Esophagus squamous epithelium (tissue), 5 donors: Measurements from ENCODE around the gene MLLT3. TPM values are rescaled to one million over a fixed set of nuclear protein-coding genes. Genes with fewer than 3 reads are reported as not detected.

Experiments used
- DNase-seq: peaks from one replicate; lab custom pipeline; 2025; lab: John Stamatoyannopoulos, UW
- H3K27ac ChIP-seq, 4 donors: fragments of 200-600 bp; sonication (generic); one replicate each; pipeline ENCODE4 v1.5.1; 2016 to 2019; ENCODE audit warnings: mild to moderate bottlenecking in 1 of 4
- H3K27me3 ChIP-seq, 4 donors: fragments of 200-600 bp; sonication (generic); 1 replicate in 3 of 4; 2 replicates in 1 of 4; pipeline versions ENCODE4 v1.5.1 to v1.6.0; 2017 to 2021; ENCODE audit warnings: antibody characterized with exemption in 1 of 4
- H3K36me3 ChIP-seq, 3 donors: fragments of 200-600 bp; sonication (generic); one replicate each; pipeline ENCODE4 v1.5.1; 2016 to 2019
- H3K4me1 ChIP-seq, 3 donors: fragments of 200-600 bp; sonication (generic); one replicate each; pipeline ENCODE4 v1.5.1; 2017 to 2019
- H3K4me3 ChIP-seq, 4 donors: fragments of 200-600 bp; sonication (generic); 1 replicate in 3 of 4; 2 replicates in 1 of 4; pipeline ENCODE4 v1.5.1; 2016 to 2019; ENCODE audit warnings: mild to moderate bottlenecking in 2 of 4, moderate library complexity in 1 of 4
- H3K9me3 ChIP-seq, 3 donors: fragments of 200-600 bp; sonication (generic); one replicate each; pipeline ENCODE4 v1.5.1; 2016 to 2019
- POLR2A ChIP-seq, 4 donors: fragments of 450-650 bp; IDR thresholded peaks; one replicate each; pipeline ENCODE4 v1.6.1; 2017; ENCODE audit warnings: antibody characterized with exemption in 4 of 4, mild to moderate bottlenecking in 4 of 4, moderate library complexity in 3 of 4
- WGBS, 2 donors: methylation state at CpG; one replicate each; pipeline ENCODE4 v1.1.5; 2018; 5-methylcytosine and 5-hydroxymethylcytosine counted together
- intact Hi-C: fragments of 100-400 bp; cut with DNase I; formaldehyde crosslinking; loops from one replicate; pipeline ENCODE4 v1.15.0; 2022
- total RNA-seq, 4 donors: library from RNA; depleted of rRNA; stranded (reverse); fragments of >200 nt; gene quantifications; one replicate each; pipeline ENCODE4 v1.1.0, GENCODE V29; 2016
- TF ChIP-seq, protein P1 (sequence below), 6 experiments: fragments of 450-650 bp in 4 of 6; fragments of 200-600 bp in 2 of 6; sonication (generic) in 2 of 6; IDR thresholded peaks; one replicate each; pipeline ENCODE4 v1.5.1; 2016 to 2019; ENCODE audit warnings: antibody characterized with exemption in 6 of 6, mild to moderate bottlenecking in 4 of 6, moderate library complexity in 4 of 6
- donor health status: DM: yes; HTN: yes; CAD: no.

MLLT3 gene
- total RNA-seq, 4 donors from 2014 or later, result 8.2 to 21.5 (median 8.6) TPM

DNA sequence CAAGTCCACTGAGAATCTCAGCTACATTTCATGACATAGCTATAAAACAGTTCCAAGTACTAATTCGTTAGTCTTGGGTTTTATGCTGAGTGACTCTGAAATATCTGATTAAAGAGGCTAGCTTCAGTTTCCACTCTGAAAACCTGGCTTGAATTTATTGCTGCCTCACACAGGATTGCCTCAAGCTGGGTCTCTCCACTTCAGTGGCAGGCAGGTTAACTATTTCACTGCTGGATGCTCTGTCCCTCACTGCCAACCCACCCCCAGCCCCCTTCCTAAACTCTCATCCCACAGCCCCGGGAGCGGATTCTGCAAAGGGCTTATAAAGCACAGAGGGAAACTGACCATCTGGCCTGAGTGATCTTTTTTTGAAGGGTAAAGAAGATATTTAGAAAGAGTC lies 318.3 kb downstream of the MLLT3 start:
- Histone ChIP-seq H3K4me3 (no peak overlapping the region), H3K9me3 (no peaks in the 10 kb centered on the region), H3K27ac (no peak overlapping the region), H3K4me1 (no peaks in the 10 kb centered on the region), H3K36me3 (no peaks in the 10 kb centered on the region), H3K27me3 (peaks cover 0 to 3% (median 0%) of the 10 kb centered on the region in 4 donors)
- intact Hi-C loops, result no loop called here
- TF ChIP-seq, protein P1, sequence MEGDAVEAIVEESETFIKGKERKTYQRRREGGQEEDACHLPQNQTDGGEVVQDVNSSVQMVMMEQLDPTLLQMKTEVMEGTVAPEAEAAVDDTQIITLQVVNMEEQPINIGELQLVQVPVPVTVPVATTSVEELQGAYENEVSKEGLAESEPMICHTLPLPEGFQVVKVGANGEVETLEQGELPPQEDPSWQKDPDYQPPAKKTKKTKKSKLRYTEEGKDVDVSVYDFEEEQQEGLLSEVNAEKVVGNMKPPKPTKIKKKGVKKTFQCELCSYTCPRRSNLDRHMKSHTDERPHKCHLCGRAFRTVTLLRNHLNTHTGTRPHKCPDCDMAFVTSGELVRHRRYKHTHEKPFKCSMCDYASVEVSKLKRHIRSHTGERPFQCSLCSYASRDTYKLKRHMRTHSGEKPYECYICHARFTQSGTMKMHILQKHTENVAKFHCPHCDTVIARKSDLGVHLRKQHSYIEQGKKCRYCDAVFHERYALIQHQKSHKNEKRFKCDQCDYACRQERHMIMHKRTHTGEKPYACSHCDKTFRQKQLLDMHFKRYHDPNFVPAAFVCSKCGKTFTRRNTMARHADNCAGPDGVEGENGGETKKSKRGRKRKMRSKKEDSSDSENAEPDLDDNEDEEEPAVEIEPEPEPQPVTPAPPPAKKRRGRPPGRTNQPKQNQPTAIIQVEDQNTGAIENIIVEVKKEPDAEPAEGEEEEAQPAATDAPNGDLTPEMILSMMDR (IDR thresholded peaks at IDR 0.05), result no peak
- no peak for TF ChIP-seq POLR2A (IDR thresholded peaks at IDR 0.05)
- DNase-seq, result no peak
- 58 to 76% methylated on average over 2 to 3 of the region's 3 CpGs for WGBS, 2 donors

DNA sequence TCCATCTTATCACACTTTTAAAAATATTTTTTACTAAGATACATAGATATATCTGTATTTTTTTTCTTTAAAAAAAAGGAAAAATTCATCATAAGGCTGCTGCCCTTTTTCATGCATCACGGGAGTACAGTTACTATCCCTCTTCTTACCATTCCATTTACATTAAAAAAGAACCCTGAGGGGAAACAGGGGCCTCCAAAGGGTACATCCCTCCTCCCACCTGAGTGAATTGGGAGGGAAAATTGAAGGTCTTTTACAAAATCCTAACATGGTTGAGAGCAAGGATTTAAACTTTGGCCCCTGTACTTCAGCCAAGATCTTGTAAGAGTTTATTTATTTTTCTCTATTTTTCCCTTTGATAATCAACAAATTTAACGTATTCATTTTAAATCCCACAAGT lies 319.2 kb downstream of the MLLT3 start:
- Histone ChIP-seq H3K27ac (no peak overlapping the region), H3K9me3 (no peaks in the 10 kb centered on the region)

DNA sequence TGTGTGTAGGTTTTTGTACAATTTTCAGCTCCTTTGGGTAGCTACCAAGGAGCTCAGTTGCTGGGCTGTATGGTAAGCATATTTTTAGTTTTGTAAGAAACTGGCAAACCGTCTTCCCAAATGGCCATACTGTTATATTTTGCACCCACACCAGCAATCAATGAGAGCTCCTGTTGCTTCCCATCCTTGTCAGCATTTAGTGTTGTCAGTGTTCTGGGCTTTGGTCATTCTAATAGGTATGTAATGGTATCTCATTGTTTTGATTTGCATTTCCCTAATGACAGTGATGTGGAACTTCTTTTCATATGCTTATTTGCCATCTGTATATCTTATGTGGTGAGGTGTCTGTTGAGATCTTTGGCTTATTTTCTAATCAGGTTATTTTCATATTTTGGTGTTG lies 320.1 kb downstream of the MLLT3 start:
- peaks cover 0 to 12% (median 0%) of the 10 kb centered on the region in 3 donors for H3K4me1 ChIP-seq
- no peak overlapping the region for H3K27ac ChIP-seq
- TF ChIP-seq, protein P1 (IDR thresholded peaks at IDR 0.05), result no peak
- TF ChIP-seq POLR2A (IDR thresholded peaks at IDR 0.05), result no peak
- intact Hi-C loops, result no loop called here
- H3K27me3 ChIP-seq, result no peaks in the 10 kb centered on the region
- H3K4me3 ChIP-seq, result no peak overlapping the region
- H3K36me3 ChIP-seq, result no peaks in the 10 kb centered on the region
- 94% methylated on average over 1 of the region's 1 CpG for WGBS, 2 donors
- no peak for DNase-seq
- no peaks in the 10 kb centered on the region for H3K9me3 ChIP-seq

More for the DNA sequence above, 319.2 kb downstream of the MLLT3 start:
- no peak for DNase-seq
- WGBS, 2 donors, result 60 to 68% methylated on average over 2 of the region's 2 CpGs
- H3K36me3 ChIP-seq, result no peaks in the 10 kb centered on the region
- intact Hi-C loops, result no loop called here
- no peak for TF ChIP-seq POLR2A (IDR thresholded peaks at IDR 0.05)
- TF ChIP-seq, protein P1 (IDR thresholded peaks at IDR 0.05), result no peak
- H3K4me1 ChIP-seq, result peaks cover 0 to 3% (median 0%) of the 10 kb centered on the region in 3 donors
- peaks cover 0 to 3% (median 0%) of the 10 kb centered on the region in 4 donors for H3K27me3 ChIP-seq
- no peak overlapping the region for H3K4me3 ChIP-seq

DNA sequence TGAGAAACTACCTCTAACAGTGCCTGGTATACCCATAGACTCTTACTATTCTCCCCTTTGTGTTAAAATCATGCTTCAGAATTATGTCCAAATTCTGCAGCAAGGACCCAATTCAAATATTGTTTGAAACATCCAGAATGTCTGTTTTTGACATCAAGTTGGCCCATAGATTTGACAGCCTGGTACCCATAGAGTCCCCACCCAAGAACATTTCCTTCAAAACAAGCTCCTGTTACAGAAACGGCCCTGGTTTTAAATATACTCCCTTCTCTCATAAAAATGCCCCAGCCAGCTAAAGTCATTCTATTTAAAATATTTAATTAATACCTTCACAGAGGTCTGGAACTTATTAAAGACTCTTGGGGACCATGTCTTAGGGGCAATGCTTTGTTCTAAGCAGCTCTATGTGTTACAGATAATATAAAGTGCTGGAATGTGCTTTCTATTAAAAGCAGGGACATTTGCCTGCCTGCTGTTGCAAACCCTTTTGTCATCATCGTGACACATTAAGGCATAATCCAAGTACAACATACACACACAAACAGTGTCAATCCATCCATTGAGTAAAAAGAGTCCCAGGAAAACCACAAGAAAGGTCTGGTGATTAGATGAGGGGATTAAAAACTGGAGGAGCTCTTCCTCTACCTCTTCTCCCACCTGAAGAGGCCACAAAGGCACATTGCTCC lies 321.7 kb downstream of the MLLT3 start:
- no peaks in the 10 kb centered on the region for H3K36me3 ChIP-seq
- no peak for DNase-seq
- H3K27ac ChIP-seq, result no peak overlapping the region
- no peak overlapping the region for H3K4me3 ChIP-seq
- H3K27me3 ChIP-seq, result no peaks in the 10 kb centered on the region
- 48 to 51% methylated on average over 2 of the region's 2 CpGs for WGBS, 2 donors
- intact Hi-C loops, result no loop called here
- no peaks in the 10 kb centered on the region for H3K9me3 ChIP-seq
- no peak for TF ChIP-seq POLR2A (IDR thresholded peaks at IDR 0.05)
- TF ChIP-seq, protein P1 (IDR thresholded peaks at IDR 0.05), result no peak
- peaks cover 0 to 15% (median 0%) of the 10 kb centered on the region in 3 donors for H3K4me1 ChIP-seq

DNA sequence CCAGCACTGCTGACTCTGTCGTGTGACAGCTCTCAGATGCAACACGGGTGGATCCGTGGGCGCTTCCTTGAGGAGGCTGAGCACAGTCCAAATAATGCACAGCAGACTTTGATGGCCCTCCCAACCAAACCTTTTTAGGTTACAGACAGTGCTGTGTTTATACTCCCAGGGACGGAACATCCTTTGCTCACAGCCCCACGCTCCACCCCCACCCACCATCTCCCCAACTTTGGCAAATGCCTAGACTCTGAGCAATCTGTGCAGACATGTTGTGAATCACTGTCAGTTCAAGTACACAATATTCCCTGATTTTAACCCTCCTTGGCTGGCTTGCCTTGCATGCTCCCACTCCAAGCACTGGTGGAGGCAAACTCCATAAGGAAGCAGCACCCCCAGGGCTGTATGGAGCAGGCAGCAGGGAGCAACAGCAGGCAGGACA lies 324.6 kb downstream of the MLLT3 start:
- H3K9me3 ChIP-seq, result no peaks in the 10 kb centered on the region
- TF ChIP-seq, protein P1 (IDR thresholded peaks at IDR 0.05), result no peak
- no peak for TF ChIP-seq POLR2A (IDR thresholded peaks at IDR 0.05)
- peak overlapping the region in 3 of 4 donors; percentile 25 to 47 (median 39) for H3K27ac ChIP-seq
- no peak for DNase-seq
- H3K36me3 ChIP-seq, result no peaks in the 10 kb centered on the region
- 43 to 58% methylated on average over 5 to 6 of the region's 6 CpGs for WGBS, 2 donors
- intact Hi-C loops, result no loop called here
- no peak overlapping the region for H3K4me3 ChIP-seq
- peaks cover 0 to 18% (median 0%) of the 10 kb centered on the region in 3 donors for H3K4me1 ChIP-seq
- no peaks in the 10 kb centered on the region for H3K27me3 ChIP-seq
